Ecto neural progenitor cell (in vitro differentiated cells): ENCODE data around the gene DCLK1.

ENCODE experiments used
- DNase-seq: peaks from one replicate; pipeline ENCODE4 v3.0.0-alpha.2; 2018; ENCODE audit warnings: low spot score

The DCLK1 gene

DNA sequence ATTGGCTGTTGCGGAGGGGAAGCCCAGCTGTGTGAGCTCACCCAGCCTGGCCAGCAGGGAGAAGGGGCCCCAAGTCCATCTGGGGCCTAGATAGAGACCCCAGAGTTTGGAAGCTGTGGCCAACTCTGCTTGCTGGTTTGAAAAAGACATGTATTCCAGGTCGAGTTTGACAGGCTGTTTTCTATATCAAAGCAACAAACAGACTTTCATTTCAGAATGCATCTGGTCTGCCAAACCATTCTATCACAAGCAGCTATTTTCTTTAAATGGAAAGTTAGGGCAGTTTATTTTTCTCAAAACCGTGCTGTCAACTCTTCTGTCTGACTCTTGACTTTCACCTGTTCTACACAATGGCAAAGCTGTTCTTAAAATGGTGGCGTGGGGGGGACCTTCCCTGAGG, 185.8 kb downstream of the DCLK1 start:
- no peak for DNase-seq

DNA sequence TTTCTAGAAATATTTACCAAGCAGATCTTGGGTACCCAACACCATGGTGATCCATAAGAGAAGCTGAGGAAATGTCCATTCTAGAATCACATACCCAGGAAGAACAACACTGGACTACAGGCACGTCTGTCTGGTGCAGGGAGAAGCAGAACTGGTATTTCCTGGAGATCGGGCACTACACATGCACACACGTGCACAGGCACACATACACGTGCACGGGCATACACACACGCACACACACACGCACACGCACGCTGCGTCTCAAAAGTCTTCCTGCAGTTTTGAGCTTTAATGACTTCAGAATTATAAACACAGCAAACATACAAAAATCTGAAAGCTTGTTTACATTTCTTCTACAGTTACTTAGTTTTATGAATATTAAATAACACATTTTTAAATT, 189.8 kb downstream of the DCLK1 start:
- no peak for DNase-seq

DNA sequence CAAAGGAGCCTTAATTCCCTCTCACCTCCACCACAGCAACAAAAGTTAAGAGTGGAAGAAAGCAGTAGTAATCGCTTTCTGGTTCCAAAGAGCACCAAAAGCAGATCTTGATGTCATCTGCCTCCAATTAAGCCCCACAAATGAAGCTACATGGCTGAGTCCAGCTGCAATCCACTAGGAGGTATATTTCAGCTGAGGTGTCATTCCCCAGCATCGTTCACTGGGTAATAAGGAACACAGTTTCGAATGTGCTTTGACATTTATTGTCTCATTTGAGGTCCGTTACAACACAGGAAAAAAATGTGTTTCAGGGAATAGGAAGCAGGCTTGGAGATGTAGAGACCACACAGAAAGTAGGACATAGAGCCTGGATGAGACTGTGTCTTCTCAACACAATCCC, 190.4 kb downstream of the DCLK1 start:
- DNase-seq = no peak

DNA sequence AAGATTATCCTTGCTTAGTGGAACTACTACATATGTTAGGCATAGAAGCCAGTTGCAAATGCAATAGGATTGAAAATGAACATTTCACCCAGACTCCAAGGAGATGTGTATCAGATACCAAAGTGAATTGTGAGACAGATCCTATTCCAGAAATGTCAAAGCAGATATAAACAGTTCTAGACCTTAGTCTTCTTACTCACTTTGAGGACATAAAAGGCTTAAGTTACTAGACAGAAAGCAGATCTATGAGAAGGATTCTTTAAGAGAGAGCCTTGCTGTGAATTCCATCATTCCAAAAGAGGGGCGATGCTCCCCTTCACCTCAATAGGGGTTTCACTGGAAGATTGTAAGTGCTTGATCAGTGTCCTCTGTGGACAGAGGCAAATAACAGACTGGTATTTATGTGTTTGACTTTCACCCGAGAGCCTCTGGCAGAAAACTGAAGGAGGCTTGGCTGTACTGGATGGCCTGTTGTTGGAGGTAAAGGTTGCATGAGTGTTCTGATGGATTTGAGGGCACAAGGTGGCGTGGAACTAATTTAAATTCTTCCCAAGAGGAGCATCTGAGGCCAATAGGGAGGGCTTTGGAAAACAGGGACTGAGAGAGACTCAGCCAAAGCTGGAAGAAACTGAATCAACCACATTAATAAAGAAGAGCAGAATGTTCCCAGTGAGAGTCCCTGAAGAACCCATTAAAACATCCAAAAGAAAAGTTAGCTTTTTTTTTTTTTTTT, 194.8 kb downstream of the DCLK1 start:
- DNase-seq = no peak

DNA sequence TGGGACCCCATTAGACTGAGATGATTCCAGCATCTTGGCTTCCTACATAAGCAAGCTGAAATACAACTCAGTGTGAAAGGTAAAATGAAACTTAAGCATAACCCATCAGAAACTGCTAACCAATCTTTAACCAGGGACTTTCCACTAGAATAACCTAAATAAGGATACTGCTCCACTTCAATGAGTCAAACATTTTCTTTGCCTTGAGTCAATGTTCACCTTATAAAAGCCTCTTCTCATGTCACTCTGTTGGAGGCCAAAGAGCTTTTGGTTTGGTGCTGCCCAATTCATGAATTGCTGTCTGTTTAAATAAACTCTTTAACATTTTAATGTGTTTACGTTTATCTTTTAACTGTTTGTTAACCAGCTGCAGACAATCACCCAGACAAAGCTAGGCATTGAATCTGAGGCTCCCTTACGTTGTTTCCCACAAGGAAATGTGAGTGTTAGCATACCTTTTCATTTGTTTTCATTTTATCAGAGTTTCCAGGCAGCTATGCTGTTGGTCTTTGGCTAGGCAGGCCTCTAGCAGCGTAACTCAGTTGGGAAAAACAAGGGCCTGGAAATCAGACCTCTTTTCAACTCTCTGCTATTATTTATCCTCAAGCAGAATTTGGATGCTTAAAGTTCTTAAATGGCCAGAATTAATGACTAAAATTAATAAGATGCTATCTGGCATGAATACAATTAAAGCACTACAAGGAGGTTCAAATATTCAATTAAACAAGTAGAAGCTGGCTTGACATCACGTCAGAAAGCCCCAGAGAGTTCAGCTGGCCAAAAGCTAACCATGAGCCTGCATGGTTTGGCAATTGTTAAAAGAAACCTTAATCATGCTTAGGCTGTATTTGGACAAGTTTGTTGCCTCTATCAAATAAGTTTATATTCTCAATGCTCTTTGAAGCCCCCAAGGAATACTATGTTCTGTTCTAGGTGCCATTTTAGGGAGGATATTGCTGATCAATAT, 200.2 kb downstream of the DCLK1 start:
- DNase-seq = no peak

DNA sequence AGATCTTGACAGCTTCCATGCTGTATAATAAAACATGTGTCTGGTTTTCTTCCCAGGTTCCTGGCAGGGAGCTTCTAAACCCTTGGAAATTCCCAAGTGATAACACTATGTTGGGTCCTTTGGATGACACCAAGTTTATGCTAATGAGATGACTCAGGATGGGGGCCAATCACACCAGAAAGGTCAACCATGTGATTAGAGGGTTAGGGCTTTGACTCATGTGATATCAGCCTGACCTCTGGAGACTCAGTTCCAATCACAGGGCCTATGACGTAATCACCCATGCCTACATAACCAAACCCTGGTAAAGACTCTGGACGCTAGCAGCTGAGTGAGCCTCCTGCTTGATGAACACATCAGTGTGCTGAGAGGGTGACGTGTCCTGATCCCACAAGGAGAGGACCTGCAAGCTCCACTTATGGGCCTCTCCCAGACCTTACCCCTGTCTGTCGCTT, 203.6 kb downstream of the DCLK1 start:
- no peak for DNase-seq

DNA sequence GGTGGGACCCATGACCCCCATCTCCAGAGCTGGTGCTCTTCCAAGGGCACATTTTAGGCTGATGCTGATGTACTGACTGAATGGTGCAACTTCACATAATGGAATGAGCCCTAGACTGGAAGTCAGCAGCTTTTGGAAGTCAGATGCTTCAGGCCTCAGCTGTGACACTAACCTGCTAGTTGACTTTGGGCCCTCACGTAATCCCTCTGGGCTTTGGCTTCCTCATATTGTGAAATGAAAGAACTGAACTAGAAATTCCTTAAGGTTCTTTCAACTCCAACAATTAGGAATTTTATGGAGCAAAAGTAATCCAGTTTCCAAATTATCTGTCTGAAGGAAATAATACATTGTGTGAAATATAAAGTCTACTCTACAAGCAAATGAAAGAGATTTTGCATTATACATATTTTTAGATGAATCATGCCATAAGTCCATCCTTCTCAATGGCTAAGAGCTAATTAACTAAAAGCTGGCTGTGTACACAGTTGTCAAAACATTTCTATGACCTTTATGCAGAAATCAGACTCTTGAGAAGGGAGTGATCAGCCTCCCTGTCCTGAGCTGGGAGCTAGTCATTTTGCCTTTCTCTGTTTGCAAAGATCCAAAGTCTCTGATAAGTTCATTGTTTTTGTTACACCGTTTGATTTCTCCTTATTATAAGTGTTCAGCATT, 204.2 kb downstream of the DCLK1 start:
- no peak for DNase-seq

DNA sequence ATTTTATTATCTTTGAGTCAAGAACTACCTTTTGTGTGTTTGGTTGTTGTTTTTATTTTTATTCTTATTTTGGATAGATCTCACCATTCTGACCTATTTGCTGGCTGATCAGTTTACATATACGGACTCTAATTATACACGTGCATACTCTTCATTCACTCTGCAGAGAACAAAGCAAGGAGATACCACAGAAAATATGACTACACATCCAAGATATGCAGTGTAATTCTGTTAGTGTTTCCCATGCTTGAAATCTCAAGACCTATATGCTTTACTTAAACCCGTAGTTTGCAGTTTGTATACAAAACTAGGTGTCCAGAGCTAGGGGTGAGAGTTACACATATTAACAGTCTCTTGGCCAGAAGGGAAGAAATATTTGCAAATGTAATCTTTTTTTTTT, 205.5 kb downstream of the DCLK1 start:
- DNase-seq = no peak

DNA sequence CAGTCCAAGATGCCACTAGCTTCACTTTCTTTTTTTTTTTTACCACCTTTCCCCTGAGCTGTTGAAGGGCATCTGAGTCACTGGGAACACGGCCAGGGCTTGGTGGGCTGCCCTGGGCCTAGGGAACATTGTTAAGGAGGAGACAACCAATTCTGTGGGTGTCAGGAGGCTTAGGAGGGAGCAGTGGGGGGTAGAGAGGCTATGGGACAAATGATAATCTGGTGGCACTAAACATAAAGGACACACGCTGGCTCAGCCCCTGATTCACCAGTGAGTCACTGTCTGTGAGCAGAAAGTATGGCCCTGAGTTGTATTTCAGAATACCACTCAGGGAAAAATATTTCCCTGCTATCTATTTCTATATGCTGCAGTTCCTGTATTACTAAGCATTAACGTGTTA, 207.8 kb downstream of the DCLK1 start:
- no peak for DNase-seq

DNA sequence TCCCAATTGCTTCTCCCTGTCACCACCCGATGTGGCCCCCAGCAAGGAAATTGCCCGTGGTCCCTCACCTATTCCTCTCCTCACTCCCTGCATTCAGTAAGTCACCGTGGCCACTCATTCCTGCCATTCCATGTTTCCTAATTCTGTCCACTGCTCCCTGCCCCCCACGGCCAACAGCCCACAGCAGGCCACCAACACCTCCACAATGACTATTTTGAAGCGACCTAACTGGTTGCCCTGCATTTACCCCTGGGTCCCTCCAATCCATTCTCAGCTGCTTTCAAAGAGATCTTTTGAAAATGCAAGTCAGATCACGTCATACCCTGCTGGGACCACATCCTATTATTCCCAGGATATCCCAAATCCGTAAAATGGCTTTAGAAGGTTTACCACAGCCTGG, 210.4 kb downstream of the DCLK1 start:
- no peak for DNase-seq

DNA sequence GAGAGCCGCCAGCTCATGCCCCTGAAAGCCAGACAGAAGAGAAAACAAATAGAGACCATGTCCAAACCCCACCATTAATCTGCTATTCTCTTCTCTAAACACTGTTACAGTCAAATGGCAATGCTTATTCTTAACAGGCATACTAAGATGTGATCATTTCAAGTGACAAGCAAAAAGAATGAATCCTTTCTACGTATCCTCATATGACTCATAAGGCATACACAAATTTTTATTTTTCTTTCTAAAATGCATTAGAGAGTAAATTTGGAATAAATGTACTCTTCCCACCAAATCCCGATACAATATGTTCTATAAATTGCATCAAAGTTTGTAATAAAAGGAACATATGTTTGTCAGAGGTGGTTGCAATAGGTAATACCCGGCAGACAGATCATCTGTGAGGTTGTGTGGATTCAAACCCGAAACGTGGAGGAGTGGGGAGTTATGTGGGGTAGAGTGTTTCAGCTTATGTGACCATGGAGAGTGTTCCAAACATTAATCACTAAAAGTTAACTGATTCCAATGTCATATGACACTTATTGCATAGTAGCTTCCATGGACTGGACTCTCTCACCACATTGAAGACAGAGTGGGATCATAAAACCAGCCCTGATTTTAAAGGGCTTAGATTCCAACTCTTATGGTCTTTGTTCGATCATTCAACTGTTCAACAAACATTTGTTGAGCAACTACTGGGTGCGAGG, 213.1 kb downstream of the DCLK1 start:
- DNase-seq = no peak

DNA sequence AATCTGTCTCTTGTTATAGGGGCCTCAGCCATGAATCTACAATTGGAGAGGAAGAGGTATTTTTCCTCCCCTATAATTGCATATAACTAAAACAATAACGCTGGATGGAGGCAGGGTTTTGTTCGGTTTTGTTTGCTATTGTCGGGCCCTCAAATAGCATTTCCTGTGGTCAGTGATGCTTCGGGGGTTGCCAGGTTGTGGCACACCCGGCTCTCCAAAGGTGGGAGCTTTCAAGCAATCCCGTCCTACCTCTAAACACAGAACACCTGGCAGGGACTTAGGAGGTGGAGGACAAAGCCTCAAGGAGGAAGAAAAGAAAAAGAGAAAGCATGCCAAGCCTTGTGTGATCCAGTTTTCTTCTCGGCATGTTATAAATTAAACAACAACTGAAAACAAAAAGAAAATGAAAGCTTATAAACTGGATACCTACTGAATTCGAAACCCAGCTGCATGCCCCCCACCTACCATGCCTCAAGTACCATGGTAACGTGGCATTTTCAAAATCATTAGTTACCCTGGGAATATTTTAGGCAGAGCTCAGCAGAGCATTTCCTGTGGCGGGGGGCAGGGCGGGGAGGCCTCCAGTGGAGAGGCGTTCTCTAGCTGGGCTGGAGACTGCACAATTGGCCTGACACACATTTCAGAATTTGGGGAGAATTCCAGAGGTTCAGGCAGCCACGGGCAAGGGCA, 213.8 kb downstream of the DCLK1 start:
- DNase-seq = no peak

DNA sequence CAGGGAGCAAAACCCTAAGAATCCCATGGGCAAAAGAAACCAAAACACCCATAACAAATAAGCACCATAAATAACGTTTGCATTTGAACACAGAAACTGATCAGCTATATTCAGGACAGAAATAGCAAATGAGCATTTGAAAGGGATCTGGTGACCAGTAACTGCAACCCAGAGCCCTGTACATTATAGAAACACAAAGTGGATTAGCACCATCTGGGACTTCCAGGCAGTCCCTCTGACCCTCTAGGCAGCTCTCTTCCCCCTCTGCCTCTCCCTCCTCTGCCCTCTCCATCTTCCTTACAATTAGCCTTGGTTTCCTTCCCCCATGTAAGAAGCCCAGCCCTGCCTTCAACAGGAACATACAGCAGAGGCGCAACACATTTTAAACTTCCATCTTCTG, 215.0 kb downstream of the DCLK1 start:
- DNase-seq = no peak

DNA sequence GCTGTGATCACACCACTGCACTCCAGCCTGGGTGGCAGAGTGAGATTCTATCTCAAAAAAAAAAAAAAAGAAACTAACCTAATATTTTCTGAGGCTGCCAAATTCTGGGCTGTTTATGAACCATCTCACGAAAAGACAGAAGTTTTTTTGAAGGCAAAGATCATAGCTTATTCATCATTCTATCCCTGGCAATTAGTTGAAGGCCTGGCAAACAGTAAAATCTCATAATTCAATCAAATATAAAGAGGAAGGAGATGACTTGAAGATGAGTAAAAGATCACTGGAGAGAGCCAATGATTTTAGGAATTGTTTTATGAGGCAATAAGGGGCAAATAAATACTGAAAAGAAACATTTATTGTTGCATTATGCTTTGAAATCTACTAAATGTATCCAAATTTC, 216.5 kb downstream of the DCLK1 start:
- no peak for DNase-seq

DNA sequence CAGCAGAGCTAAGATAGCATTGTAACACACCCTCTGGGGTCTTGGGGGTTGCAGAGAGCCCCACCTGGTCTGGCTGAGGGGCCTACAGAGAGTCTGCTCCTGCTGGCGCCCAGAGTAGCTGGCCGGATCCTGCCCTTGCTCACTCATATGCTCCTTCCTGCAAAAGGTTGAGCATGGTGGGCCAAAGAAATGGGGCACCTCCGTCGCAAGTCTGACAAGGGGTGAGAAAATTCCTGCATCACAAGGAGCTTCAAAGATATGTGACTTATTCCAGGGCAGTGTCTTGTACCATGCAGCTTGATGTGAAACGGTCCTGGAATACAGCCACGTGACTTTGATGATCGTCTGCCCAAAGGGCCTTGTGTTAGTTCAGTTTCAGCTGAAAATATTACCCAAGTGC, 218.3 kb downstream of the DCLK1 start:
- no peak for DNase-seq

DNA sequence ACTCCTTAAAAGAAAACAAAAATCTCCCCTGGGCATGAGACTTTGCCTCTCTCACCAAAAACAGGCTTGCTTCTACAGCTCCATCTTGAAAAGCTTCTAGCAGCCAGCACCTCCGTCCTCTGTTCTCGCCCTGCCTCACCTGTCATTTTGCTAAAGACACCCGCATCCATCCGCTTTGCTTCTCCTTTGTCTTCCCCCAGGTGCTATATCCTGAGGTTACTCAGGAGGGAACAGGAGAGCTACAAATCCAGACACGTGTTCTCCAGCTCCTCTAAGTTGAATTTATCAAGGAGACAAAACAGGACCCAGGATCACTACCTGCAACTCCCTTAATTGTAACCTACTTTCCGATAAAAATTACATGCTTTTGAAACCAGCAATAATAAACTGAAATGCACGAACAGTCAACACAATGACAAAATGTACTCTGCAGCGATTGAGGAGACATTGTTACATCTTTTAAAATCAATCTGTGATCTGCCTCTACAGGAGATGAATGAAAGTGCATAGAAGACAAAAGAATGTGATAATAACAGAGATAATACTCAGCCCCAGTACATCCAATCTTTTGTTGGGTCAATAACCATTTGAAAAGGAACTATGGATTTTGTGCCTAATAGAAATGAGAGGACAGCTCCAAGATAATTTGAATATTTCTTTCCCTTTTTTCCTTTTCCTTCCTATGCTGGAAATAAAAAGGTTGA, 221.2 kb downstream of the DCLK1 start:
- no peak for DNase-seq

DNA sequence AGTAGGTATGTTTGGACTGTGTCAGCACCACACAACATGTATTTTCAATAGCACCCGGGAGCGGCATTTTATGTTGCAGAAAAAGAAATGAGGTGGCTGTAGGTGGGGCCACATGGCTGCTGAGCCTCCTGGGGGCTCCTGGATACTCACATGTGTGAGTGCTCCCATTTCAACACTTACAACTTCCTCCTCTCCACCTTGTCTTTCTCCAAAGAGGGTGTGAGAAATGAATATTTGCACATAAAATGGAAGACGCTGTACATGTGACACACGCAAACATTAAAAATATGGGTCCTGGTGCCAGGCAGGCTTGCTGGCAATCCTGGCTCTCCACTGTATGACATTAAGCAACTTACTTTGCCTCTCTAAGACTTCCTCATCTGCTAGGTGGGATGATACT, 222.1 kb downstream of the DCLK1 start:
- no peak for DNase-seq

DNA sequence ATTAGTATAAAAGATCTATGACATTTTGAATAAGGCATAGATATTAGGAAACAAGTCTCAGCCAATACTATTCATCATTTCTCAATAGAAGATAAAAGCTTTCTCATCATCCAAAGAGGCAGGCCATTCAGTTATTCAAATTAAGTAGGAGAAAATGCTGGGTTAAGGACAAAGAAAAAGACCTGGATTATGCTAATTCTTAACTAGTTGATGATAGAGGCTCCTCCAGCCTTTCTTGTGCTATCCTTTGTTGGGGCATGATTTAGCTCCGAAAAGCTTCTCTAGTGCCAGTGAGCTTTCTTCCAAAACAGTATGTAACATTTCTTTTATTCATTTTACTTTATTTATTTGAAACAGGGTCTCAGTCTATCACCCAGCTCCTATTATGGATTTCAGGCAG, 223.0 kb downstream of the DCLK1 start:
- no peak for DNase-seq

DNA sequence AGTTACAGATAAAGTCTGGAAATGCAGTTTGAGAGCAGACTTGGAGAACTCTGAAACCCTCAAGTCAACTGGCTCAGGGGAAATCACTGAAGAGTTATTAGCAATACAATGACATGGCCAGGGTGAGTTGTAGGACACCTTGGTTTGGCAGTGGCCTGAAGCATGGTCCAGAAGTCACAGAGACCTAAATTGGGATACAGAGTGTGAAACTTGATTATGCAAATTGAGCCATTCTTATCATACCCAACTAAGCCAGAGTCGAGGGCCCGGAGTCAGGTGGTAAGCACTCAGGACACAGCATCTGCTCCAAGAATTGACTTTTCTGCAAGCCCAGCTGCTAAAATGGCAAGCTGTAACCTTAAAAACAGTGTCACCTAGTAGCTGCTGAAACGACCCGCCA, 224.5 kb downstream of the DCLK1 start:
- DNase-seq = no peak

DNA sequence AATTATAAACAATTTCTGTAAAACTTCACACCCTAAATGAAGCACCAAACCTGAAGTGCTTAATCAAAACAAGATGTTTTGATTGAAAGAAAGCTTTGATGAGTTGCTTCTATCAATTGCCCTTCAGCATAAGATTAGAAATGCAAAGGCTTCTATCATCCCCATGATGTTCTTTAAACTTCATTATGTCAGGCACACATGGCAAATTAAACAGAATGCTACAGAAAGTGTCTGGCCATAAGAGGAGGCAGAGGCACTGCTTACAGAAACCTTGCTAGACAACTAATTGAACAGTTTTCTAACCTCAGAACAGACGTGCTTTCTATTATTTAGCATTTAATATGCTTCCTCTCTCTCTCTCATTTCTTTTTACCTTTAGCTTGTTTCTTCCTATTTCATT, 228.1 kb downstream of the DCLK1 start:
- DNase-seq = no peak

DNA sequence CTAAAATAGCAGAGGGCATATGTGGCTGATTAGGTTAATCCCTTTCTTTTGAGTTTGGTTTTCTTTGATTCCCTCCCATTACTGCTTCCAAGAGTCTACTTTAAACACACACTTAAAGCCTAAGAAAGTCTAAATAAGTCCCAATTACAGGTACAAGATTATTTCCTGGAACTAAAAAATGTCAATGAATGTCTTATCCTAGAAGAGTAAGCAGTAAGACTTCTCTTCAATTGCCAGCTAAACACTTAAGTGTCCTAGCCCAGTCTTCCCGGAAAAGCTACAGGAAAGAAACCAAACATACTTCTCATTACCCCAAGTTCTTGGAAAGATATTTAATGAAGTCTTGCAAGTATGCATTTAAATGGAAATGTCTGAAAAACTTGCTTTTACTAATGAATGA, 233.1 kb downstream of the DCLK1 start:
- DNase-seq = no peak
